ENCODE data around the gene TGFBR3. TPM values are rescaled to one million over a fixed set of nuclear protein-coding genes. Genes with fewer than 3 reads are reported as not detected.

TGFBR3 gene
- total and polyA plus RNA-seq, 9 of the 15 experiments (the other 6 are each of a cell fraction or from before 2014, with no cell fraction given) = 3.6 to 32.4 (median 15.6) TPM

DNA sequence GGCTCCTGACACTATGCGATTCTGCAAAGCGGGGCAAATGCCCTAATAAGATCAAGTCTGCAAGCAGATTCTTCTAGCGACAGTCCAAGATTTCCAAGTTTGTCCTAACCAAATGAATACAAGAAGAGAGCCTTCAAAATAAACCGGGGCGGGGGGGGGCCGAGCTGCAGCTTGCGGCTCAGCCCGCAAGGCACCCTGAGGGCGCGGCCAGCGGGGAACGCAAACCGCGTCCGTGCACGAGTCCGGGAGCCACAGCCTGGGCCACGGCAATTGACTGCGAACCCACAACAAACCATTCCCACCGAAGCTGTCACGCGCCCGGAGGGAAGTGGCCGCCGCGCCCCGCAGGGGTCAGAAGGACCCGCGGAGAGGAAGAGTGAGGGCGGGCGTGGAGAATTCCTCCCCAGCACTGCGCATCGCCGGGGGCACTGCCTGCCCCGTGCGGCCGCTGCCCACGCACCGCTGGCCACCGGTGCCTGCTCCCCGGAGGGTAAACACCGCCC lies 687 bp downstream of the TGFBR3 start (continued):
- no peak for TF ChIP-seq LCOR (CRISPR knock-in tag; IDR thresholded peaks at IDR 0.05)
- TF ChIP-seq, protein P1, sequence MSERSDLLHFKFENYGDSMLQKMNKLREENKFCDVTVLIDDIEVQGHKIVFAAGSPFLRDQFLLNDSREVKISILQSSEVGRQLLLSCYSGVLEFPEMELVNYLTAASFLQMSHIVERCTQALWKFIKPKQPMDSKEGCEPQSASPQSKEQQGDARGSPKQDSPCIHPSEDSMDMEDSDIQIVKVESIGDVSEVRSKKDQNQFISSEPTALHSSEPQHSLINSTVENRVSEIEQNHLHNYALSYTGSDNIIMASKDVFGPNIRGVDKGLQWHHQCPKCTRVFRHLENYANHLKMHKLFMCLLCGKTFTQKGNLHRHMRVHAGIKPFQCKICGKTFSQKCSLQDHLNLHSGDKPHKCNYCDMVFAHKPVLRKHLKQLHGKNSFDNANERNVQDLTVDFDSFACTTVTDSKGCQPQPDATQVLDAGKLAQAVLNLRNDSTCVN (CRISPR knock-in tag; IDR thresholded peaks at IDR 0.05) = no peak
- TF ChIP-seq COPS2 (conservative IDR thresholded peaks at IDR 0.05) = no peak
- no peak for TF ChIP-seq SLC30A9 (CRISPR knock-in tag; IDR thresholded peaks at IDR 0.05)
- TF ChIP-seq SMARCA5 (IDR thresholded peaks at IDR 0.05) = no peak

DNA sequence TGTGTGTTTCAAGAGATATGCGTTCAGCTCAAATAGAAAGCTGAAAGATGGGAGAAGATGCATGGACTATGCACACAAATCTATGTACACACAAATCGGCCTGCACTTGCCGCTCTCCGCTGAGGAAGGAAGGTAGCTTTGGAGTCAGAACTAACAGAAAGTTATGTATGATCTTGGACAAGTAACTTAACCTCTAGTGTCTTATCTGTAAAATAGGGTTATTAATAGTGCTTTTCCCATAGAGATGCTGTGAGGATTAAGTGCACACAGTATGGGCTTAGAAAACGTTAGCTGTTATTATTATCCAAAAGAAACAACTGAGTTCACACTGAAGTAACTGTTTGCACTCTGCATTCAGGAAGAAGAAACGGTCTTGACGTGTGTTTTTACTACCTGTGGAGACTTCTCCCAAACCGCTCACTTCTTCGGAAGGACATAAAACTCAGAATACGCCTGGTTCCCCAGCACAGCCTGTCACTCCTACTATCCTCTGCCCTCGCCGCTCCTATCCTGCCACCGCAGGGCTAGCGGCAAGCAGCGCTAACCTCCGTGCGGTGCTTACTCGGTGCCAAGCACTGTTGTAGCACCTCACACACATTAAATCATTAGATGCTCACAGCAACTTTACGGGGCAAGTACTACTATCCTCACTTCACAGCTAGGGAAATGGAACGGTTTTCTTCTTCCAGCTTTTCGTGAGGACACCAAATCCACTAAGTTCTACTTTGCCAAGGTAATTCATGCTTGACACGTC lies 1.3 kb downstream of the TGFBR3 start:
- H3K27ac ChIP-seq (ENCODE audit: extremely low read depth, low read depth, low read length) = no peak overlapping the region
- WGBS (ENCODE audit: insufficient coverage, low coverage, missing lambda C conversion rate) = 36% methylated on average over 22 of the region's 22 CpGs
- TF ChIP-seq TBL1XR1 (IDR thresholded peaks at IDR 0.05; ENCODE audit: low read length in 2 of 2) (no peak), RBBP5 (IDR thresholded peaks at IDR 0.05; ENCODE audit: borderline replicate concordance, insufficient read depth, low read length, poor library complexity, severe bottlenecking) (peak; percentile 14), ZBTB8A (IDR thresholded peaks at IDR 0.05; ENCODE audit: partially characterized antibody) (no peak), KAT2B (IDR thresholded peaks at IDR 0.05; ENCODE audit: low read depth, low read length) (no peak), ZNF347 (CRISPR knock-in tag; IDR thresholded peaks at IDR 0.05; ENCODE audit: low read depth) (no peak)
- TF ChIP-seq, protein P2, sequence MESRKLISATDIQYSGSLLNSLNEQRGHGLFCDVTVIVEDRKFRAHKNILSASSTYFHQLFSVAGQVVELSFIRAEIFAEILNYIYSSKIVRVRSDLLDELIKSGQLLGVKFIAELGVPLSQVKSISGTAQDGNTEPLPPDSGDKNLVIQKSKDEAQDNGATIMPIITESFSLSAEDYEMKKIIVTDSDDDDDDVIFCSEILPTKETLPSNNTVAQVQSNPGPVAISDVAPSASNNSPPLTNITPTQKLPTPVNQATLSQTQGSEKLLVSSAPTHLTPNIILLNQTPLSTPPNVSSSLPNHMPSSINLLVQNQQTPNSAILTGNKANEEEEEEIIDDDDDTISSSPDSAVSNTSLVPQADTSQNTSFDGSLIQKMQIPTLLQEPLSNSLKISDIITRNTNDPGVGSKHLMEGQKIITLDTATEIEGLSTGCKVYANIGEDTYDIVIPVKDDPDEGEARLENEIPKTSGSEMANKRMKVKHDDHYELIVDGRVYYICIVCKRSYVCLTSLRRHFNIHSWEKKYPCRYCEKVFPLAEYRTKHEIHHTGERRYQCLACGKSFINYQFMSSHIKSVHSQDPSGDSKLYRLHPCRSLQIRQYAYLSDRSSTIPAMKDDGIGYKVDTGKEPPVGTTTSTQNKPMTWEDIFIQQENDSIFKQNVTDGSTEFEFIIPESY (CRISPR knock-in tag; IDR thresholded peaks at IDR 0.05) = 0 out of 2 replicates have a peak, but pooled peaks have one; percentile 21
- TF ChIP-seq, protein P3, sequence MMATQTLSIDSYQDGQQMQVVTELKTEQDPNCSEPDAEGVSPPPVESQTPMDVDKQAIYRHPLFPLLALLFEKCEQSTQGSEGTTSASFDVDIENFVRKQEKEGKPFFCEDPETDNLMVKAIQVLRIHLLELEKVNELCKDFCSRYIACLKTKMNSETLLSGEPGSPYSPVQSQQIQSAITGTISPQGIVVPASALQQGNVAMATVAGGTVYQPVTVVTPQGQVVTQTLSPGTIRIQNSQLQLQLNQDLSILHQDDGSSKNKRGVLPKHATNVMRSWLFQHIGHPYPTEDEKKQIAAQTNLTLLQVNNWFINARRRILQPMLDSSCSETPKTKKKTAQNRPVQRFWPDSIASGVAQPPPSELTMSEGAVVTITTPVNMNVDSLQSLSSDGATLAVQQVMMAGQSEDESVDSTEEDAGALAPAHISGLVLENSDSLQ (IDR thresholded peaks at IDR 0.05) = peak; percentile 46; the same call in 1 of the 2 replicates
- H3K9me1 ChIP-seq (ENCODE audit: control insufficient read depth, insufficient read depth, low read length) = no peaks in the 10 kb centered on the region
- DNase-seq (ENCODE audit: extremely low read depth in 1 of 4, low spot score in 3 of 4) (peak in 2 of 4 experiments; percentile 18 to 22), FAIRE-seq (peak; percentile 59), ATAC-seq (peak; percentile 31)
- peaks cover 14 to 21% of the 10 kb centered on the region in 2 experiments; a peak in 4 of 5 replicates for H3K4me1 ChIP-seq (replicated peaks in 1 of 2; ENCODE audit: control insufficient read depth in 2 of 2, insufficient read depth in 2 of 2, low read length in 2 of 2)
- no peaks in the 10 kb centered on the region for H3K9me3 ChIP-seq (replicated peaks; ENCODE audit: control insufficient read depth, insufficient read depth, low read depth, low read length)
- peak overlapping the region; percentile 76 for H3K4me2 ChIP-seq (ENCODE audit: insufficient read depth, low read length)
- in situ Hi-C loops (cut with MboI) (no loop called here), intact Hi-C loops (cut with micrococcal nuclease) (loop anchor here (5.0 to 10.0 kb wide), 3 partner anchors 82 to 267 kb away; no protein-coding TSS in a partner anchor)
- peak overlapping the region; percentile 92 for H3K4me3 ChIP-seq
- H2AFZ ChIP-seq (ENCODE audit: low read depth, low read length) = peak overlapping the region; percentile 75
- H3K36me3 ChIP-seq (ENCODE audit: control insufficient read depth, insufficient read depth, low read length) = no peaks in the 10 kb centered on the region
- H4K20me1 ChIP-seq (replicated peaks; ENCODE audit: control insufficient read depth, insufficient read depth, low read length) = no peaks in the 10 kb centered on the region
- CTCF ChIA-PET (ENCODE audit: low intra/inter-chr PET ratio) = no interaction called here
- TSS peak; percentile 44 for BruUV-seq (replicated peaks)
- H3K79me2 ChIP-seq (ENCODE audit: control insufficient read depth, insufficient read depth, low read length) = peaks cover 30% of the 10 kb centered on the region
- no peaks in the 10 kb centered on the region for H3K27me3 ChIP-seq (ENCODE audit: control insufficient read depth in 2 of 2, insufficient read depth in 2 of 2, low read length in 2 of 2)
- POLR2A ChIA-PET = interaction anchor here (0.6 to 2.2 kb wide), 6 partner anchors 13 to 191 kb away, joined by 3 to 8 read pairs (median 4); no protein-coding TSS in a partner anchor
- peak overlapping the region; percentile 45 to 98; a peak in 3 of 4 replicates for H3K9ac ChIP-seq (ENCODE audit: insufficient read depth in 1 of 2, low read depth in 2 of 2, low read length in 2 of 2)
